H1 (cell line): ENCODE data around the gene PROX2. TPM values are rescaled to one million over a fixed set of nuclear protein-coding genes. Genes with fewer than 3 reads are reported as not detected.

Experiments used
- CTCF ChIA-PET: fragments of 300-600 bp; sonication (Branson Sonifier 250); formaldehyde crosslinking; loops from one replicate; lab custom pipeline; 2021; ENCODE audit not compliant: partially characterized antibody; lab: Charles Lee
- POLR2A ChIA-PET: fragments of 300-600 bp; sonication (Branson Sonifier 250); formaldehyde crosslinking; loops from one replicate; lab custom pipeline; 2021; ENCODE audit warnings: inconsistent platforms; ENCODE audit not compliant: partially characterized antibody; lab: Charles Lee
- DNase-seq, 2 experiments: peaks; one replicate each; pipeline versions ENCODE4 v3.0.0 to v3.0.0-alpha.2; 2010 to 2022; ENCODE audit warnings: low spot score in 2 of 2, low read depth in 1 of 2, mixed read lengths in 1 of 2
- FAIRE-seq: peaks from 2 replicates; lab custom pipeline; 2011; peaks lifted over from hg19 to GRCh38; lab: Jason Lieb, UNC
- H2AFZ ChIP-seq: 2 replicates; pipeline ENCODE4 v1.8.1; 2012; ENCODE audit warnings: low read length, inconsistent platforms
- H2AK5ac ChIP-seq: 2 replicates; pipeline ENCODE4 v1.6.1; 2013; ENCODE audit warnings: low read depth, low read length
- H2BK120ac ChIP-seq: replicated peaks from 2 replicates; pipeline ENCODE3; 2013; ENCODE audit warnings: low read depth, low read length, inconsistent platforms
- H2BK12ac ChIP-seq: 2 replicates; pipeline ENCODE4 v1.6.1; 2013; ENCODE audit warnings: low read depth, low read length
- H2BK15ac ChIP-seq: 2 replicates; pipeline ENCODE4 v1.6.1; 2013; ENCODE audit warnings: low read length
- H2BK20ac ChIP-seq: 2 replicates; pipeline ENCODE4 v1.6.1; 2013; ENCODE audit warnings: low read length
- H2BK5ac ChIP-seq: 2 replicates; pipeline ENCODE4 v1.6.1; 2013; ENCODE audit warnings: low read depth, low read length
- H3K14ac ChIP-seq: 2 replicates; pipeline ENCODE4 v1.6.1; 2013; ENCODE audit warnings: inconsistent platforms; ENCODE audit not compliant: insufficient read length
- H3K18ac ChIP-seq: 2 replicates; pipeline ENCODE4 v1.6.1; 2013; ENCODE audit warnings: low read length; ENCODE audit errors: extremely low read depth
- H3K23ac ChIP-seq: 2 replicates; pipeline ENCODE4 v1.6.1; 2013; ENCODE audit warnings: inconsistent platforms; ENCODE audit not compliant: insufficient read length
- H3K23me2 ChIP-seq: 2 replicates; pipeline ENCODE4 v1.6.1; 2013; ENCODE audit warnings: low read depth, low read length
- H3K27ac ChIP-seq: 2 replicates; pipeline ENCODE4 v1.6.1; 2011; ENCODE audit warnings: low read depth, low read length, inconsistent platforms
- H3K27me3 ChIP-seq, 4 experiments: replicated peaks in 1 of 4; 1 replicate in 1 of 4; 2 replicates in 3 of 4; pipeline versions ENCODE4 v1.6.1 to v1.8.1; 2011 to 2013; ENCODE audit warnings: low read length in 3 of 4, mild to moderate bottlenecking in 3 of 4, inconsistent platforms in 2 of 4, mixed read lengths in 2 of 4, moderate library complexity in 1 of 4; ENCODE audit not compliant: control insufficient read depth in 3 of 4, insufficient read depth in 3 of 4; ENCODE audit errors: extremely low read depth in 1 of 4
- H3K36me3 ChIP-seq, 4 experiments: 2 replicates each; pipeline versions ENCODE4 v1.6.1 to v1.8.1; 2011 to 2013; ENCODE audit warnings: mild to moderate bottlenecking in 4 of 4, low read length in 3 of 4, moderate library complexity in 2 of 4, control low read depth in 1 of 4, inconsistent platforms in 1 of 4; ENCODE audit not compliant: insufficient read depth in 4 of 4, control insufficient read depth in 2 of 4
- H3K4ac ChIP-seq: replicated peaks from 2 replicates; pipeline ENCODE3; 2013; ENCODE audit warnings: low read length, low read depth, mixed read lengths, inconsistent platforms; ENCODE audit not compliant: insufficient read length
- H3K4me1 ChIP-seq, 4 experiments: replicated peaks in 1 of 4; 1 replicate in 1 of 4; 2 replicates in 3 of 4; pipeline versions ENCODE4 v1.6.1 to v1.8.1; 2011 to 2013; ENCODE audit warnings: low read length in 3 of 4, inconsistent platforms in 2 of 4, mixed read lengths in 1 of 4; ENCODE audit not compliant: insufficient read depth in 4 of 4, control insufficient read depth in 3 of 4
- H3K4me2 ChIP-seq, 2 experiments: 2 replicates each; pipeline versions ENCODE4 v1.6.1 to v1.8.1; 2011 to 2013; ENCODE audit warnings: low read depth in 2 of 2, low read length in 2 of 2, control low read depth in 1 of 2, inconsistent platforms in 1 of 2, mild to moderate bottlenecking in 1 of 2; ENCODE audit not compliant: insufficient read depth in 1 of 2
- H3K4me3 ChIP-seq, 4 experiments: fragments of 200-600, 300-600 bp in 1 of 4; sonication (generic), shearing (Covaris generic), sonication (Bioruptor Twin) in 1 of 4; 2 replicates each; pipeline versions ENCODE4 v1.5.1 to v1.8.1; 2011 to 2016; ENCODE audit warnings: low read length in 4 of 4, low read depth in 3 of 4, control low read depth in 2 of 4, inconsistent platforms in 2 of 4, mild to moderate bottlenecking in 2 of 4, mixed read lengths in 1 of 4, moderate library complexity in 1 of 4; ENCODE audit not compliant: insufficient read depth in 2 of 4; ENCODE audit errors: extremely low read depth in 1 of 4
- H3K56ac ChIP-seq: replicated peaks from 2 replicates; pipeline ENCODE3; 2013; ENCODE audit warnings: low read depth, mild to moderate bottlenecking, mixed read lengths, low read length, inconsistent platforms; ENCODE audit not compliant: insufficient read length
- H3K79me1 ChIP-seq: 2 replicates; pipeline ENCODE4 v1.6.1; 2013; ENCODE audit warnings: low read depth, low read length, control low read depth
- H3K79me2 ChIP-seq, 2 experiments: 2 replicates each; pipeline versions ENCODE4 v1.6.1 to v1.8.1; 2012 to 2013; ENCODE audit warnings: low read length in 2 of 2, mild to moderate bottlenecking in 2 of 2, inconsistent platforms in 1 of 2; ENCODE audit not compliant: insufficient read depth in 2 of 2, control insufficient read depth in 1 of 2
- H3K9ac ChIP-seq, 4 experiments: replicated peaks in 1 of 4; 1 replicate in 1 of 4; 2 replicates in 3 of 4; pipeline versions ENCODE4 v1.6.1 to v1.8.1; 2011 to 2013; ENCODE audit warnings: low read depth in 3 of 4, low read length in 3 of 4, control low read depth in 2 of 4, mild to moderate bottlenecking in 2 of 4, moderate library complexity in 2 of 4, inconsistent platforms in 1 of 4; ENCODE audit errors: extremely low read depth in 1 of 4
- H3K9me3 ChIP-seq, 2 experiments: 2 replicates each; pipeline versions ENCODE4 v1.6.1 to v1.8.1; 2012 to 2013; ENCODE audit warnings: mild to moderate bottlenecking in 2 of 2, moderate library complexity in 2 of 2, control low read depth in 1 of 2, inconsistent platforms in 1 of 2, low read depth in 1 of 2, low read length in 1 of 2, mixed read lengths in 1 of 2; ENCODE audit not compliant: insufficient read depth in 2 of 2
- H4K20me1 ChIP-seq, 2 experiments: replicated peaks in 1 of 2; 2 replicates each; pipeline versions ENCODE3 to v1.8.1; 2011 to 2013; ENCODE audit warnings: inconsistent platforms in 2 of 2, low read length in 2 of 2, mild to moderate bottlenecking in 1 of 2; ENCODE audit not compliant: insufficient read depth in 2 of 2, control insufficient read depth in 1 of 2
- H4K5ac ChIP-seq: 2 replicates; pipeline ENCODE4 v1.6.1; 2013; ENCODE audit warnings: low read length, low read depth, mixed read lengths, inconsistent platforms; ENCODE audit not compliant: insufficient read length
- H4K8ac ChIP-seq: 2 replicates; pipeline ENCODE4 v1.8.0; 2013; ENCODE audit warnings: mild to moderate bottlenecking, moderate library complexity, low read length, inconsistent platforms; ENCODE audit not compliant: insufficient read depth; ENCODE audit errors: extremely low read depth
- H4K91ac ChIP-seq: replicated peaks from 2 replicates; pipeline ENCODE3; 2013; ENCODE audit warnings: low read length, mixed read lengths, inconsistent platforms; ENCODE audit not compliant: insufficient read length
- BRCA1 ChIP-seq: IDR thresholded peaks from 2 replicates; pipeline ENCODE4 v1.6.1; 2012; ENCODE audit warnings: low read depth, low read length, improper control_type of control experiment
- CHD1 ChIP-seq: IDR thresholded peaks from 2 replicates; pipeline ENCODE4 v1.6.1; 2012; ENCODE audit warnings: low read depth, low read length, improper control_type of control experiment
- CHD2 ChIP-seq: IDR thresholded peaks from 2 replicates; pipeline ENCODE4 v1.6.1; 2012; ENCODE audit warnings: low read length, improper control_type of control experiment
- KDM1A ChIP-seq: fragments of 200-600, 300-600 bp; sonication (generic); IDR thresholded peaks from 2 replicates; pipeline ENCODE4 v1.7.1; 2016; ENCODE audit warnings: mild to moderate bottlenecking, low read length, borderline replicate concordance
- KDM5A ChIP-seq: fragments of 200-600 bp; IDR thresholded peaks from 2 replicates; pipeline ENCODE4 v1.7.1; 2012; ENCODE audit warnings: mild to moderate bottlenecking, low read length, inconsistent platforms, mixed read lengths
- POLR2AphosphoS5 ChIP-seq: IDR thresholded peaks from 2 replicates; pipeline ENCODE4 v1.6.1; 2011; ENCODE audit warnings: low read depth, low read length
- RBBP5 ChIP-seq: IDR thresholded peaks from 2 replicates; pipeline ENCODE4 v1.7.1; 2012; ENCODE audit warnings: low read depth, mild to moderate bottlenecking, inconsistent platforms, low read length, moderate library complexity, borderline replicate concordance
- RXRA ChIP-seq: IDR thresholded peaks from 2 replicates; pipeline ENCODE4 v1.6.1; 2011; ENCODE audit warnings: low read depth, mild to moderate bottlenecking, low read length, moderate library complexity; ENCODE audit not compliant: insufficient read depth
- SP1 ChIP-seq: IDR thresholded peaks from 2 replicates; pipeline ENCODE4 v1.6.1; 2011; ENCODE audit warnings: low read depth, low read length
- SRF ChIP-seq: IDR thresholded peaks from 2 replicates; pipeline ENCODE4 v1.6.1; 2011; ENCODE audit warnings: mild to moderate bottlenecking, low read depth, low read length, moderate library complexity
- TEAD4 ChIP-seq: IDR thresholded peaks from 2 replicates; pipeline ENCODE4 v1.6.1; 2012; ENCODE audit warnings: low read depth, low read length, inconsistent platforms, mixed read lengths
- YY1 ChIP-seq: IDR thresholded peaks from 2 replicates; pipeline ENCODE4 v1.6.1; 2011; ENCODE audit warnings: low read depth, mild to moderate bottlenecking, low read length
- WGBS, 2 experiments: shearing (Covaris generic) in 1 of 2; methylation state at CpG; one replicate each; pipeline versions ENCODE4 v1.1.6 to v1.1.7; 2013 to 2015; ENCODE audit warnings: low lambda C conversion rate in 2 of 2, mixed read lengths in 2 of 2, inconsistent platforms in 1 of 2, low coverage in 1 of 2, missing lambda C conversion rate in 1 of 2; ENCODE audit not compliant: insufficient replicate concordance in 2 of 2, insufficient coverage in 1 of 2, insufficient read length in 1 of 2; ENCODE audit errors: extremely low coverage in 1 of 2, missing lambda C conversion rate in 1 of 2; 5-methylcytosine and 5-hydroxymethylcytosine counted together
- polyA plus RNA-seq, 7 experiments: library from polyadenylated mRNA; depleted of rRNA in 3 of 7; stranded (reverse) in 5 of 7; unstranded in 2 of 7; fragments of >200 nt in 5 of 7; fragments of 200-250 nt in 2 of 7; gene quantifications; 1 replicate in 5 of 7; 2 replicates in 1 of 7; 4 replicates in 1 of 7; pipeline versions ENCODE4 v1.2.1 to v1.2.3, GENCODE V29; 2011 to 2013; ENCODE audit warnings: missing spikeins in 2 of 7, mixed read lengths in 2 of 7
- total RNA-seq: library from RNA; stranded (reverse); fragmentation: NEBNext Ultra II Directional; extraction: Animal tissue kit (Norgen Biotek cat#: 25700); gene quantifications from 2 replicates; pipeline ENCODE4 v1.2.1, GENCODE V29; 2021
- TF ChIP-seq, protein P1 (sequence below): IDR thresholded peaks from 2 replicates; pipeline ENCODE4 v1.6.1; 2011; ENCODE audit warnings: low read depth, mild to moderate bottlenecking, low read length; ENCODE audit not compliant: insufficient read depth
- TF ChIP-seq, protein P2 (sequence below): IDR thresholded peaks from 2 replicates; pipeline ENCODE4 v1.6.1; 2012; ENCODE audit warnings: inconsistent platforms

PROX2 gene
- total and polyA plus RNA-seq, 2 of the 8 experiments (the other 6 are each of a cell fraction or from before 2014, with no cell fraction given) = 0.03 TPM; not detected in 1

DNA sequence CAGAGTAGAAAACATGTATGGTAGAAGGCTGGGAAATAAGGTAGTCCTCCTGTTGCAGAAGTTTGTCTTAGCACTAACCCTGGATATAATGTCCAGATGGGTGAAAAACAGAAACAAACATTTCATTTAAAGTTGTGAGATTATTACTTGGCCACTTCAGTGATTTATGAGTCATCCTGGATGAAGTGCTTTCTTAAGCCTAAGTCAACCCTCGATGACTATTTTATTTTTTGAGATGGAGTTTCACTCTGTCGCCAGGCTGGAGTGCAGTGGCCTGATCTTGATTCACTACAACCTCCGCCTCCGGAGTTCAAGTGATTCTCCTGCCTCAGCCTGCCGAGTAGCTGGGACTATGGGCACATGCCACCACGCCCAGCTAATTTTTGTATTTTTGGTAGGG lies 15.9 kb upstream of the PROX2 start:
- peaks cover 3 to 6% of the 10 kb centered on the region in 2 experiments for H4K20me1 ChIP-seq
- H3K56ac ChIP-seq = no peak overlapping the region
- H2BK120ac ChIP-seq = no peak overlapping the region
- WGBS, 2 experiments = 94% methylated on average over 6 of the region's 6 CpGs; no CpG with 5 or more reads in 1 of the 2 experiments
- H3K23me2 ChIP-seq = no peaks in the 10 kb centered on the region
- H3K18ac ChIP-seq = no peak overlapping the region
- H3K4me3 ChIP-seq = no peak overlapping the region
- no peak for FAIRE-seq
- no peak overlapping the region for H3K9ac ChIP-seq
- H3K79me1 ChIP-seq = peaks cover 5% of the 10 kb centered on the region
- H3K4me2 ChIP-seq = no peak overlapping the region
- H3K9me3 ChIP-seq = no peaks in the 10 kb centered on the region
- H3K79me2 ChIP-seq = peaks cover 0 to 25% of the 10 kb centered on the region in 2 experiments; a peak in 2 of 4 replicates
- H2AK5ac ChIP-seq = no peak overlapping the region
- peaks cover 28 to 82% (median 61%) of the 10 kb centered on the region in 4 experiments for H3K36me3 ChIP-seq
- no peak for TF ChIP-seq KDM1A
- no peak for TF ChIP-seq YY1
- no peak for TF ChIP-seq CHD2
- TF ChIP-seq RXRA = no peak
- TF ChIP-seq SP1 = no peak
- no peak for TF ChIP-seq SRF
- no peak for TF ChIP-seq BRCA1
- TF ChIP-seq, protein P1, sequence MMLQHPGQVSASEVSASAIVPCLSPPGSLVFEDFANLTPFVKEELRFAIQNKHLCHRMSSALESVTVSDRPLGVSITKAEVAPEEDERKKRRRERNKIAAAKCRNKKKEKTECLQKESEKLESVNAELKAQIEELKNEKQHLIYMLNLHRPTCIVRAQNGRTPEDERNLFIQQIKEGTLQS = no peak
- TF ChIP-seq TEAD4 = no peak
- TF ChIP-seq POLR2AphosphoS5 = no peak
- TF ChIP-seq, protein P2, sequence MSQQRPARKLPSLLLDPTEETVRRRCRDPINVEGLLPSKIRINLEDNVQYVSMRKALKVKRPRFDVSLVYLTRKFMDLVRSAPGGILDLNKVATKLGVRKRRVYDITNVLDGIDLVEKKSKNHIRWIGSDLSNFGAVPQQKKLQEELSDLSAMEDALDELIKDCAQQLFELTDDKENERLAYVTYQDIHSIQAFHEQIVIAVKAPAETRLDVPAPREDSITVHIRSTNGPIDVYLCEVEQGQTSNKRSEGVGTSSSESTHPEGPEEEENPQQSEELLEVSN = no peak
- TF ChIP-seq CHD1 = no peak
- TF ChIP-seq RBBP5 = no peak
- TF ChIP-seq KDM5A = no peak
- ChIA-PET POLR2A (interaction anchor here (2.3 kb wide), 1 partner anchor 14 kb away, joined by 15 read pairs; no protein-coding TSS in a partner anchor), CTCF (interaction anchor here (1.1 to 24.8 kb wide), 5 partner anchors 11 to 54 kb away, joined by 3 to 509 read pairs (median 10); no protein-coding TSS in a partner anchor)
- no peak overlapping the region for H3K14ac ChIP-seq
- H2BK12ac ChIP-seq = no peak overlapping the region
- no peak overlapping the region for H4K5ac ChIP-seq
- H3K4me1 ChIP-seq = peaks cover under 1 to 6% (median 2%) of the 10 kb centered on the region in 4 experiments; a peak in 4 of 7 replicates
- H2BK5ac ChIP-seq = no peak overlapping the region
- no peak overlapping the region for H3K27ac ChIP-seq
- H4K8ac ChIP-seq = no peak overlapping the region
- H3K27me3 ChIP-seq = no peaks in the 10 kb centered on the region
- H2AFZ ChIP-seq = no peak overlapping the region
- H3K4ac ChIP-seq = no peak overlapping the region
- H2BK20ac ChIP-seq = no peak overlapping the region
- no peak for DNase-seq
- H4K91ac ChIP-seq = no peak overlapping the region
- H3K23ac ChIP-seq = no peak overlapping the region
- no peak overlapping the region for H2BK15ac ChIP-seq
